ENCODE measurements around the gene AHNAK.
"Not testable (repeated sequence)": the region's sequence is repeated elsewhere in the genome, so short reads cannot be mapped to it uniquely, and the experiment has no call there.

AHNAK gene

DNA sequence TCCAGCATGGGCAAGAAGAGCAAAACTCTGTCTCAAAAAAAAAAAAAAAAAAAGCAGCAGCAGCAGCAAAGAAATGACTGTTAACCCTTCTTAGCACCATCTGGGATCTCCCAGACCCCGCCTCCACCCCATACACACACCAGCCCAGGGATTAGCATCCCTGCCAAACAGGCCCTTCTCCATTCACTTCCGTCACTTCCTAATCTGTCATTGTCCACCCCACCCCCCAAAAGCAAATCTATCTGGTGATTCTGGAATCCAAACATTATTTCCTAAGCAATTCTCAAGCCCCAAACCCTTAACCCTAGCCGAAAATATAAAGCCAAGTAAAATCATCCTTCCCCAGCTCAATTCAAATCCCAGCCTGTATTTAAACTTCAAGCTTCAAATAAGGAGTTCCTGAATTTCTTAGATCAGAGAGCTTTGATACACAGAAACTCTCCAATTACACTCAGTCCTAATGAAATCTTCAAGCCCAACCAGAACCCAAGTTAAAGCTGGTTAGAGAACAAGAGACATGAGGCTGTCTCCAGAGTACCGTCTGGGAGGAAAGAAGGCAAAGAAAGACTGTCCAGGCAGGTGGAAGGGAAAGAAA, 6.0 kb upstream of the AHNAK start:
- DNase-seq: no peak

DNA sequence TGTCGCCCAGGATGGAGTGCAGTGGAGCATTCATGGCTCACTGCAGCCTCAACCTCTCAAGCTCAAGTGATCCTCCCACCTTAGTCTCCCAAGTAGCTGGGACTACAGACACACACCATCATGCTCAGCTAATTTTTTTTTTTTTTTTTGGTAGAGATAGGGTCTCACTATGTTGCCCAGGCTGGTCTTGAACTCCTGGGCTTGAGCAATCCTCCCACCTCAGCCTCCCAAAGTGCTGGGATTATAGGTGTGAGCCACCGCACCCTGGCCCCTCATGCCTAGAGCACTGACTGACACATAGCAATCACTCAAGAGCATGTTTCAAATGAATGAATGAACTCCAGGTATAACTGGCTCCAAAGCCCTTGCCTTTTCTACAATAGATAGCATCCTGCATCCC, 3.9 kb upstream of the AHNAK start:
- DNase-seq: not testable (repeated sequence)

DNA sequence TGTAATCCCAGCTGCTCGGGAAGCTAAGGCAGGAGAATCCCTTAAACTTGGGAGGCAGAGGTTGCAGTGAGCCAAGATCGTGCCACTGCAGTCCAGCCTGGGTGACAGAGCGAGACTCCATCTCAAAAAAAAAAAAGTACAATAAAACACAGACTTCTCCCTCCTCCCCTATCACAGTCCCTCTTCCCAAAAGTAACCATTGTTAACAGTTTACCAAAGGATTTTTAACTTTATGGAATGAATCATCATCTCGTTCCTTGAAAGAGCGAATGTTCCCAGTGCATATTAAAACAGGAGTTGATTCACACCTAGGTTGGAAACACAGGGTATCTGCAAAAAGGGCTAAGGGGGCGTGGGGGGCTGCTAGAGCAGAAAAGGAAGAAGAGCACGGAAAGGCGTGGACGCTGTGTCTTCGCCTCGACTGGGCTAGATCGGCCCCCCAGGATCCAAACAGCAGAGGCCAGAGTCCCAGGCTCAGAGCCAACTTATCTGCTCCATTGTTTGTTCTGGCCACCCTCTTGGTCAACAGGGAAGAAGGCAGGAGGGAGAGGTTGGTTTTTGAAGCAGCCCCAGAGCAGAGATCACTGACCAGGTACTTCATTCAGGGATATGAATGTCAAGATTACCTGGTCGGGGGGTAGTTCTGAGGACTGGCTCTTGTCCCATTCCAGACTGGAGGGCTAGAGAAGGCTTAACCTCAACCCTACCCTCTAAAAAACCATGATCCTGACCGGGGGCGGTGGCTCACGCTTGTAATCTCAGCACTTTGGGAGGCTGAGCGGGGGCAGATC, 2.1 kb upstream of the AHNAK start:
- no peak for DNase-seq

DNA sequence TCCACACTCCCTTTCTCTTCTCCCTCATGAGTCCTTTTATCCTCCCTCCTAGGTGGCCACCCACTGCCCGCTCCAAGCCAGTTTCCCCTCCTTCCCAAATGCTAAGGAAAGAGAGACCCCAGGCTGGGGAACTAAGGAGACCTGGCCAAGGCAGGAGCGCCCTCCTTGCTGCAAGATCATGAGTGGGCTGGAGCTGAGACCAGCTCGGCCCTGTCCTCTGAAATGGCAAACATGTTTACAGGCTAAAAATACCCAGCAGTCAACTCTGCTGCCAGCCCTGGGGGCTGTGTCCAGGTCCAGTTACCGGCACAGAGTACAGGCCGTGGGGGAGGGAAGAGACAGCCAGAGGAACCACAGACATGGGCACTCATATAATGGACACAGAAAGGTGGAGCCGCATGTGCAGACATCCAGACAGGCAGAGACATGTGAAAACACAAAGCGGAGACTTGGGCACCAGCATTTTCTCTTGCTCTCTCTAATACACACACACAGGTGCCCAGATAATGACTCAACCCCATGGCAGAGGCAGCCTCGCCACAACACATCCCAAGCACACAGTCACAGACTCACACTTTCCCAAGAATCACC, 1.2 kb upstream of the AHNAK start:
- DNase-seq: no peak

- DNase-seq: no peak
Measured at GRCh38 chr11:62546929-62547625, 471 bp upstream of the AHNAK start.

DNA sequence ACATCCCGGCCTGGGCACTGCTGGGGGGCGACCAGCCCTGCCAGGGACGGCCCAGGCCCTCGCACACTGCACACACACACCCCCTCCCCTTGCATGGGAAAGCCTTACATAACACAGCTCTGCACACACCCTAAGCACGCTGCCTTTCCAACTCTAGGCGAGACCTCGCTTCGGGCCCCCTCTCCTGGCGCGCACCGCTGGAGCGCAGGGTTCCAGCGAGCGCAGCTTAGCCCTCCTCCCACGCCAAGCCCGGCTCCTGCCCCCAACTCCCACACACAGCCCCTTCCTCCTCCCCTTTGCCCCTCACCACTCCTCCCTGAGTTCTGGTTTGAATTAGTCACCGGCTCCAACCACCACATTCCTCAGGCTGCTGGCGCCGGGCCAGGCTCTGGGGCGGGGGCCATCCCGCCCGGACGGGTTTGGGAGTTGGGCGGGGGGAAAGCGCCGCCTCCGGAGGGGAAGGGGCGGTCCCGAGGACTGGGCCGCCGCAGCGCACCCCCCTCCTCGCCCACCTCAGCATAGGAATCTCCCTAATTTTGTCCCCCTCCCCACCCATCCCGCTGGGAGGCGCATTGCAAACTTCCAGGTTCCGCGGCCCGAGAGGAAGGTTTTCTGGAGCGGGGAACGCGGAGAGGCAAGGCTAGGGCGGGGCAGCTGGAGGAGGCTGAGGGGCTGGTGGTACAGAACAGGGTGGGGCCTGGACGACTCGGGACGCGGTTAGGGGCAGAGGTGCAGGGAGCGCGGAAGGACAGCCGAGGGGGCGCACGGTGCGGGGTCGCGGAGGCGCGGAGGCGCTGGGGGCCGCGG, 966 bp downstream of the AHNAK start:
- DNase-seq: no peak

DNA sequence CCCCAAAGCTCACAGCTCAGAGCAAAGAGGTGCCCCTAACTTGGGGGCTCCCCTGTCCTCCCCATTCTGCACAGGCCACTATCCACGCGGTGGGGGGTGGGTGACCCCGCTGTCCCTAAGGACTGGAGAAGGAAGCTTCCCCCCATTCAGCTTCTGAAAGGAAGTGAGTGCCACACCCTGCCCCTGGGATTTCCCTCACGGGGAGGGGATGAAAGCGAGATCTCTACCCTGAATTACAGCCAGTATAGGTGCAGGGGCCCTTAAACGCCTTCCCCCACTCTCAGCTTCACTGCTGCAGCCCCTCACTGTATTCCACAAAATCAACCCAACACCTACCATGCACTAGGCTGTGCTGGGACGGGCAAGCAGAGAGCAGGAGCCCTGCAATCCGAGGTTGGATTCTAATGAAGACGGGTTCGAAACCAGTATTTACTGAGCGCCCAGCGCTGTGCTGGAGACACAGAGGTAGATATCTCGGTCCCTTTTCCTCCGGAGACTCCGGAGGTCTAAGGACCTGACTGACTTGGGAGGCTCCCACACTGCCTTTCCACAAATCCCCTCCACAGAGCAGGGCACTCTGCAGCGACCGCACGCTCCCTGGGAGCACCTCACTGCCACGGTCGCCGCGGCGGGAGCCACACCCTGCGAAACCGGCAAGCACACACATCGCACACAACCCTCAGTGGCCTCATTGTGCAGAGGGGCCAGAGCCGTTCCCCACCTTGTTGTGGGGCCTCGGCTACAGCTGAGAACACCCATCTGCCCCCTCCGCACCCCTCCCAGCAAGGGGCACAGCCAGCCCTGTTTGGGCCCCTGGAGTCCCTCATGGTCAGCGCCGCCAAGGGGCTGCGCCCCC, 1.8 kb downstream of the AHNAK start:
- no peak for DNase-seq

DNA sequence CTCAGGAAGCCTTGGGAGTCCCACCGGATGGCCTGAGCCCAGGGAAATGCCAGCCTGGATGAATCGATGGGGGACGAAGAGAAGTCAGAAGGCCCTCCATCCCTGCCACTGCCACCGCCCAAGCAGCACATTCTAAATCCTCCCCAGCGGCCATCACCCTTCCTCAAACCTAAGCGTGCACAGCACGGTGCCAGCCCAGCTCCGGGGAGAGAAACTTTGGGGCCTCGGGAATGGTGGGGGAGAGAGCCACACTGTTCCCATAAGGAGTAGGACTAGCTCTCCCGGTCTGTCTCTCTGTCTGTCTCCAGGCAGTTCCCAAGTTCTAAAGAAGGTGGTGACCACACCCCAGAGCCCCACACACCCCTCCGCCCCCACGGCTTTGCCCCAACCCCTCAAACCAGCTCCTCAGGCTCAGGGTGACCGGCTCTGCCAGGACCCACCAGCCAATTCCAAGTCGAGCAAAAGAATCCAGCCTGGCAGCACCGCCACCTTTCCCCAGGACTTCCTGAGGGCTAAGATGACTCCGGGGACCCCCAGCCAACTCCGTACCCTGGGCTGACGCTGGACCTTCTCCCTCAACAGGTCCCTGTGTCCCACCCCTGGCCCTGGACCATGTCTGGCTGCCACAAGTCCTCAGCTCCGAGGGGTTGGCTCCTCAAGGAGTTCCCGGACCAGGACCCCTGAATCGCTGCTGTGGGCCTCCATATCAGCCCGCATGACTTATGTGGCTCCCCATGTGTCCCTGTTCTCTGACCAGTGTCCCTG, 2.7 kb downstream of the AHNAK start:
- no peak for DNase-seq

DNA sequence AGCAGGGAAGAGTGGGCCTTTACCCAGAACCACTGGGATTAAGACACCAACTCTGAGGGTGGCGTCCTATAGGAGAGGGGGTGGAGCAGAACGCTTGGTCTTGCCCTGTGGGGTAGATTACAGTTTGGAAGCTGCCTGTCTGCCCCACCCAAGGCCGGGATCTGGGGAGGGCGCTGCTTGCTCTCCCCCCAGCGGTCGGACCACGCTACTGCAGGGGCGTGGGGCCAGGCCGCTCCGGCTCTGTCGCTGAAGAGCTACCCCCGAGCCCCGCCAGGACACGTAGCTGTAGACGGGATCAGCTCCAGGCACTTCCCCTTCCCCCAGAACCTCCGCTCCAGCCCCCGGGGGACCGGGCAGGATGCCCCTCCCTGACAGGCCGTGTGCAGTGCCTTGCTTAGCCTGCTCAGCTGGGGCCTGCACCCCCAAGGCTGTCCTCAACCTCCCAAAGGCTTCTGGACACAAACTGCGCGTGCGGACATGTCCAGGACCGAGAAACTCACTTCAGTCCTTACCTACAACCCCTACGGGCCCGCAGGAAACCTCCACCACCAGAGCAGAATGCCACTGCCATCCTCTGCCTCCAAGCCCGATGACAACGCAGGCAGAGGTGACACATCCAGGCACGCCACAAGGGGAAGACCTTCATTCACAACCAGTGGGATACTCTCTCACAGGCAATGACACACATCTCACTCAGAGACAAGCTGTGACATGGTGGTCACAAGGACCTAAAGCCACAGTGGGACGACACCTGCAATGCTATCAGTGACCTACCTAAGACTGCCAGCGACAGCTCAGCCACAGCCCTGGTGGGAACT, 3.6 kb downstream of the AHNAK start:
- DNase-seq: peak; percentile 42

GRCh38 chr11:62542111-62542745, 4.4 kb downstream of the AHNAK start:
- no peak for DNase-seq

DNA sequence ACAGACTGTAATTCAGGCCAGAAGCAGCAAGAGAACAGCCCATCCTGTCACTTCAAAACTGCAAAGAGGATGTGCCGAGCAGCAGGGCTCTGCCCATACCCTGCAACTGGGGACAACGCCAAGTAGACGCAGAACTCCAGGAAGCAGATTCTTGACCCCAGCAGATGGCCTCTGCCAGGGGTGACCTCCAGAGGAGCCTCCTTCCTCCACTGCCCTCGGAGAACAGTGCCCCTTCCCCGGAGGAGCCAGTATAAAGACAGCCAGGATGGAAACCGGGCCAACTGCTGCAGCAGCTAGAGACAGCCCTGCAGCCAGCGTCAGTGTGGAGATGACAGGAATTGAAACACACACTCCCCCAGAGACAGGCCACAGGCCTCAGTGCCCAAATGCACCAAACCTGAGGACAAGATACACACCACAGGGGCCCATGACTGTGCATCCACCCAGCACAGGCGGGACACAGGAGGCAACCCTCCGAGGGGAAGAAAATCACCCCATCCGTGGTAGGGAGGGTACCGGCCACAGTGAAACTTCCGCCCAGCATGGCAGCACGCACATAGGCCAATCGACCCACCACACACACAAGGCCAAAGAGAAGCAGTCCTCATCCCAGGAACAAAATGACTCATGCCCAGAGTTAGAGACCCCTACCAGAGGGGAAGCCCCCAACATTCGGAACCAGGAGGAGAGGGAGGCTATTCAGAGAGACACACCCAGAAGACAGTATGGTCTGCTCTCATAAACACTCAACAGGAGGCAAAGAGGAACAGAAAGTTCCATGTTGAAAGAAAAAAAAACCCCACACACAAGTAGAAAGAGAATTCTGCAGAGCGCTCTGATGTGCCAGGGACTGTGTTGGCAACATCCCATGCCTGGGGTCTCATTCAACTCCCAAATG, 5.6 kb downstream of the AHNAK start:
- no peak for DNase-seq

DNA sequence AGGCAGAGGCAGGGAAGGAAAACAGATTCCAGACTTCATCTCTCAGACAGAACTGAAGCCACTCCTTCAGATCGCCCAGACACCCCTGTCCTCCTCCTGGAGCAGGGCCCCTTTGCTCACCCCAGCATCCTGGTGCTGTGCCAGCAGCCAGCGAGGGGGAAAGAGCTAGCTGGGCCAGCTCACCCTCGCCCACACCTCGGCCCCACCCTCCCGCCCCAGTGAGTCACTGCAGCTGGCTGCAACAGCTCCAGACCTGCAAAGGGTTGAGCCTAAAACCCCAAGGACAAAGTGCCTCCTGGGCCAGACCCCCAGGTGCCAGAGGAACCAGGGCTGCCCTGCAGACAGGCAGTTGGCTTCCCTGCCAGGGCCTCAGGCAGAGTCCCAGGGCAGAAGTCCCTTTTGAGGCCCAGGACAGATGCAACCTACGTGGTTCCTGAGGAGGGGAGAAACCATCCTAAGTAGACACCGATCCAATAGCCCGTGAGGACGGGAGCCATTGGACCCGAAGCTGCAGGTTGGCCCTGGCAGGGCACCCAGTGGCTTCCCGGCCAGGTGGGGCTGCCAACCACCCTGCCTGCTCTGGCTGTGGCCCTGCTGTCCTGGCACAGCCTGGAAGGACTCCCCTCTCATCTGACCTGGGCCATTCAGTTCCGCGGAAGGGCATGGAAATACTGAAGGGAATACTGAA, 7.2 kb downstream of the AHNAK start:
- no peak for DNase-seq

DNA sequence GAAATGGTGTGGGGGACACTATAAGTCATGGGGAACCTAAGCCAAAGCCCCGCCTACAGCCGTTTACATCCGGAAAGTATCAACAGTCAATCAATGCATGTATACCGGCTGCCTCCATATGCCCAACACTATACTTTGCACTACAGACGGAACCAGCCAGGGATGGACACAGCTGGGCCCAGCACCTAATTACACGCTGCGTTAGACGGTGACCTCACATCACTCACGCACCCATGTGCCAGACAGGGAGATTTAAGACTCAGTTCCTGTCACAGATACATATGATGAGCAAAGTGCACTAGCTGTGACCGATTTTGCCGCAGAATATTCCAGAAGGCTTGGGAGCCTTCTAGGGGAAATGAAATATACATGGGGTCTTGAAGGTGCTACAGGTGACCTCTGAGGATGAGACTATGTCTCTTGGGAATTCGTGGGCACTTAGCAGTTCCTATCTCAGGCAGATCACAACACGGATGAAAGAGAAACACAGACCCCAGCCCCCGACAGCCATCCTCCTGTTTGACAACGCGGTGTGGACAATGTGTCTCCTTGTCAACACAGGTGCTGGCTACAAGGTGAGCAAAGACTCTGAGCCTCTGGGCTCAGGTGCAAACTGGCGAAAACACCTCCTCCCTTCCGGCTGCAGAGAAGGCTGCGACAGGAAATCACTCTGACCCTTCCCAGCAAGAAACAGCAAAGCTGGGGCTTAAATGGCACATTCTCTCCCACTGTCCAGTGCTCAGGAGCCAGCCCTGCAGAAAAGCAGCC, 8.0 kb downstream of the AHNAK start:
- no peak for DNase-seq

GRCh38 chr11:62536301-62536957, 10.2 kb downstream of the AHNAK start:
- no peak for DNase-seq

- no peak for DNase-seq
Measured at GRCh38 chr11:62535802-62536201, 10.8 kb downstream of the AHNAK start.

DNA sequence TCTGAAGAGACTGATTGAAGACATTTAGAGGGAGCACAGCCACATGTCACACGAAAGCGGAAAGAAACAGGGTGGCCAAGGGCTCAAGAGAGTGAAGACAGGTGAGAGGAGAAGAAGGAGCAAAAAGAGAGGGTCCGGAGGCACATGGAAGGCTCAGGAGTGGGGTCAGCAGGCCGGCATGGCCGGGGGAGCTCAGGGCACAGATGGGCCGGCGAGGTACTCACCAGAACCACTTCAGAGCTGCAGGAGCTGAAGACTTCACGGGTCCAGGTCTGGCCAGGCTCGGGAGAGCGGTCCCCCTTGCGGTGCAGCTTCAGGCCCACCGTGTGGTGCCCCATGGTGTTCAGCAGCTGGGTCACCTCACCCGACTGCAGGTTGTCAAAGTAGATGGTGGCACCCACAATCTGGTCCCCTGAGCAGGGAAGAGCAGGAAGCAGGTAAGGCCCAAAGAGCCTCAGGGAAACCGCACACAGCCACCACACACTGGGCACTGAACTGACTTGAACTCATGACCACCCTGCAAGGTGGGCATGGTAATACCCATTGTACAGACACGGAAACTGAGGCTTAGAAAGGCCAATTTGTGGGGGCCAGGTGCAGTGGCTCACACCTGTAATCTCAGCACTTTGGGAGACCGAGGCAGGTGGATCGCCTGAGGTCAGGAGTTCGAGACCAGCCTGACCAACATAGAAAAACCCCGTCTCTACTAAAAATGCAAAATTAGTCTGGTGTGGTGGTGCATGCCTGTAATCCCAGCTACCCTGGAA, 11.6 kb downstream of the AHNAK start:
- no peak for DNase-seq
